HepG2 (cell line): ENCODE measurements around the gene STRBP. TPM values are rescaled to one million over a fixed set of nuclear protein-coding genes. Genes with fewer than 3 reads are reported as not detected.
"Not testable (repeated sequence)": the region's sequence is repeated elsewhere in the genome, so short reads cannot be mapped to it uniquely, and the experiment has no call there.

Experiments used
- ATAC-seq: fragments of 200-7000 bp; cut with Tn5 transposase; 3 replicates; pipeline ENCODE4 v1.9.1; 2020; ENCODE audit warnings: mild to moderate bottlenecking, moderate library complexity
- BruUV-seq: library from RNA; stranded (reverse); fragments of 400-500 nt; replicated peaks from 2 replicates; lab custom pipeline; 2021; lab: Mats Ljungman, UMichigan
- CTCF ChIA-PET: fragments of 300-600 bp; formaldehyde crosslinking; extraction: SDS; loops from one replicate; lab custom pipeline; 2021; ENCODE audit warnings: low total read pairs, inconsistent platforms, low intra/inter-chr PET ratio; lab: Yijun Ruan, JAX
- POLR2A ChIA-PET: fragments of 350-600 bp; sonication (Branson Sonifier 250); formaldehyde crosslinking; loops from one replicate; lab custom pipeline; 2020; ENCODE audit warnings: antibody characterized with exemption, inconsistent platforms; lab: Yijun Ruan, JAX
- DNase-seq: peaks from one replicate; pipeline ENCODE4 v3.0.0-alpha.2; 2015; ENCODE audit warnings: low spot score
- FAIRE-seq: peaks from 3 replicates; lab custom pipeline; 2011; peaks lifted over from hg19 to GRCh38; lab: Jason Lieb, UNC
- H2AFZ ChIP-seq: one replicate; pipeline ENCODE4 v1.6.1; 2011; ENCODE audit warnings: low read length, inconsistent platforms
- H3K27ac ChIP-seq: fragments of 300-600 bp; 3 replicates; pipeline ENCODE4 v1.8.0; 2011; ENCODE audit warnings: mixed run types, mild to moderate bottlenecking, mixed read lengths, low read length, inconsistent platforms; ENCODE audit not compliant: insufficient read depth; ENCODE audit errors: extremely low read length
- H3K27me3 ChIP-seq, 2 experiments: fragments of 200-600 bp in 1 of 2; 2 replicates in 1 of 2; 3 replicates in 1 of 2; pipeline versions ENCODE4 v1.6.0 to v1.8.0; 2011; ENCODE audit warnings: low read length in 2 of 2, mild to moderate bottlenecking in 2 of 2, moderate library complexity in 2 of 2, inconsistent platforms in 1 of 2; ENCODE audit not compliant: insufficient read depth in 2 of 2, control insufficient read depth in 1 of 2
- H3K36me3 ChIP-seq, 2 experiments: fragments of 200-600 bp in 1 of 2; replicated peaks in 1 of 2; 2 replicates in 1 of 2; 3 replicates in 1 of 2; pipeline versions ENCODE4 v1.5.1 to v1.8.0; 2011; ENCODE audit warnings: low read length in 2 of 2, inconsistent platforms in 1 of 2; ENCODE audit not compliant: insufficient read depth in 2 of 2, control insufficient read depth in 1 of 2
- H3K4me1 ChIP-seq: 2 replicates; pipeline ENCODE4 v1.5.1; 2012; ENCODE audit warnings: low read length, inconsistent platforms; ENCODE audit not compliant: insufficient read depth
- H3K4me2 ChIP-seq: 2 replicates; pipeline ENCODE4 v1.6.0; 2011; ENCODE audit warnings: low read depth, low read length, inconsistent platforms
- H3K4me3 ChIP-seq, 3 experiments: fragments of 200-600 bp in 1 of 3; sonication (generic), shearing (Covaris generic) in 1 of 3; replicated peaks in 1 of 3; 2 replicates each; pipeline ENCODE4 v1.5.1; 2011 to 2016; ENCODE audit warnings: low read length in 3 of 3, inconsistent platforms in 2 of 3, low read depth in 2 of 3, mild to moderate bottlenecking in 2 of 3, control low read depth in 1 of 3, mixed read lengths in 1 of 3; ENCODE audit not compliant: insufficient read depth in 1 of 3
- H3K79me2 ChIP-seq: one replicate; pipeline ENCODE4 v1.6.1; 2011; ENCODE audit warnings: low read length, inconsistent platforms; ENCODE audit not compliant: insufficient read depth
- H3K9ac ChIP-seq: 2 replicates; pipeline ENCODE4 v1.6.0; 2011; ENCODE audit warnings: mild to moderate bottlenecking, low read depth, low read length, inconsistent platforms; ENCODE audit not compliant: insufficient read depth
- H3K9me3 ChIP-seq: 2 replicates; pipeline ENCODE4 v1.5.1; 2012; ENCODE audit warnings: mild to moderate bottlenecking, low read length
- H4K20me1 ChIP-seq: 2 replicates; pipeline ENCODE4 v1.6.0; 2011; ENCODE audit warnings: inconsistent platforms, mild to moderate bottlenecking, low read length, moderate library complexity; ENCODE audit not compliant: insufficient read depth
- E2F2 ChIP-seq: sonication (generic); formaldehyde crosslinking; IDR thresholded peaks from 2 replicates; pipeline ENCODE4 v1.4.0; 2020; ENCODE audit warnings: missing genetic modification reagents, borderline replicate concordance
- GFI1 ChIP-seq: sonication (generic); formaldehyde crosslinking; IDR thresholded peaks from 2 replicates; pipeline ENCODE4 v1.5.0; 2020; ENCODE audit warnings: missing genetic modification reagents, mild to moderate bottlenecking, borderline replicate concordance
- GPN1 ChIP-seq: sonication (generic); formaldehyde crosslinking; IDR thresholded peaks from 2 replicates; pipeline ENCODE4 v1.5.1; 2020; ENCODE audit warnings: missing genetic modification reagents, borderline replicate concordance
- RFX3 ChIP-seq: IDR thresholded peaks from 2 replicates; pipeline ENCODE4 v1.6.1; 2016; ENCODE audit warnings: missing biosample characterization, missing genetic modification reagents
- U2AF2 ChIP-seq: fragments of 200-400 bp; formaldehyde crosslinking; IDR thresholded peaks from 2 replicates; pipeline ENCODE4 v1.6.1; 2017; ENCODE audit warnings: low read depth, mild to moderate bottlenecking, low read length
- ZFYVE20 ChIP-seq: sonication (generic); formaldehyde crosslinking; IDR thresholded peaks from 2 replicates; pipeline ENCODE4 v1.8.0; 2023; ENCODE audit warnings: low read depth, mild to moderate bottlenecking, moderate library complexity, missing genetic modification reagents, borderline replicate concordance
- ZNF468 ChIP-seq: sonication (generic); formaldehyde crosslinking; IDR thresholded peaks from 2 replicates; pipeline ENCODE4 v1.8.0; 2022; ENCODE audit warnings: mild to moderate bottlenecking, moderate library complexity, missing genetic modification reagents
- ZNF629 ChIP-seq: sonication (generic); formaldehyde crosslinking; conservative IDR thresholded peaks from 2 replicates; pipeline ENCODE4 v1.5.0; 2020; ENCODE audit warnings: missing genetic modification reagents
- ZNF672 ChIP-seq: sonication (generic); formaldehyde crosslinking; IDR thresholded peaks from 2 replicates; pipeline ENCODE4 v1.8.1; 2022; ENCODE audit warnings: missing genetic modification reagents
- ZNF772 ChIP-seq: sonication (generic); formaldehyde crosslinking; IDR thresholded peaks from 2 replicates; pipeline ENCODE4 v1.5.0; 2020; ENCODE audit warnings: mild to moderate bottlenecking, missing genetic modification reagents
- ZSCAN12 ChIP-seq: sonication (generic); formaldehyde crosslinking; IDR thresholded peaks from 2 replicates; pipeline ENCODE4 v1.9.0; 2021; ENCODE audit warnings: mild to moderate bottlenecking, missing genetic modification reagents
- WGBS: methylation state at CpG from one replicate; pipeline ENCODE4 v1.1.6; 2017; ENCODE audit warnings: low lambda C conversion rate; 5-methylcytosine and 5-hydroxymethylcytosine counted together
- in situ Hi-C: cut with HindIII; loops from 2 replicates; pipeline ENCODE4 v1.10.0; 2017; ENCODE audit warnings: low pct_unique_long_range_greater_than_20kb; ENCODE audit not compliant: extremely low pct_ligation_motif_present
- intact Hi-C: fragments of 100-400 bp; cut with micrococcal nuclease; formaldehyde crosslinking; loops from one replicate; pipeline ENCODE4 v1.10.0; 2022; ENCODE audit not compliant: unreplicated experiment
- polyA plus RNA-seq, 8 experiments: library from polyadenylated mRNA; depleted of rRNA in 3 of 8; stranded (reverse) in 7 of 8; unstranded in 1 of 8; fragments of >200 nt; fragmentation: Illumina TruSeq in 4 of 8; extraction: Trizol in 4 of 8; gene quantifications; 2 replicates each; pipeline versions ENCODE4 v1.2.1 to v1.2.3, GENCODE V29; 2011 to 2016; ENCODE audit warnings: low read depth in 4 of 8, missing spikeins in 1 of 8, mixed read lengths in 1 of 8; ENCODE audit not compliant: insufficient read depth in 1 of 8
- total RNA-seq, 5 experiments: library from RNA; depleted of rRNA; stranded (reverse); fragments of >200 nt; fragmentation: Illumina TruSeq; extraction: Trizol; gene quantifications; 2 replicates each; pipeline ENCODE4 v1.2.3, GENCODE V29; 2016; ENCODE audit warnings: low read depth in 1 of 5

STRBP gene
- total and polyA plus RNA-seq, 2 of the 13 experiments (the other 11 are each of a cell fraction or from before 2014, with no cell fraction given), result 14.5 to 38.5 TPM

DNA sequence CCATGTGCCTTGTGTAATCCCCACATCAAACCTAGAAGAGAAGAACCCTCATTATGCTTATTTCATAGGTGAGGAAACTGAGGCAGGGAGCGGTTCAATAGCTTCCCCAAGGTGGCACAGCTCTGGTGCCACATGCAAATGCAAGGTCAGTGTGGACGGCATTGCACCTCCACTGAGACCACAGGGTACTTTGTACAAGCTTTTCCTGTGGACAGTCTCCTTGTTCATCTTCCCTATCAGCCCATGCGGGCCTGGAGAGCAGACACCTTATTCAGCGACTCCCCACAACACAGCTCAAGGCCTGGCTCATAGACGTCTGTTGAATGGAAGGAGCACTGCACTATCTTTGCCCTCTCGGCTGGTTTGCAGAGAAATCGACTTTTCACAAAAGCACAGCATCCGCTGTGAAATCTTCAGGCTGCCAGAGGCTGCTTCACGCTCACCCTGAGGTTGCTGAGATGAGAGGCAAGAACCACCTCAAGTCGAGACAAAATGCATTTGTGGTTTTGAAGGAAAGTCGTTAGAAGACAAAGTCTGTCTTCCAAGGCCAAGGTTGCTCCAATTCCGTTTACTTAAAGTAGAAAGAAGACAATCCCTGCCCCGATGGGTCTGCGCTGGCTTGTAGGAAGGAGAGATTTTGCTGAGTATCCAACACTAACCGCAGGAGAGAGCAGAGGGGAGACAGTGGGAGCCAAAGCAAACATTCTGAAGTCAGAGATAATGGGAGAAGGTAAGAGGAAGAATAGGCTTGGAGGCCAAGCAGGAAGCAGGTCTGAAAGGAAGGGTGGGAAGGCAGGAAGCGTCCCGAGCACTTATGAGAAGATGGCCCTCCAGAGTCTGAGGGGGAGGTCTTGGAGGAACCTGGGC is 34.2 kb upstream of the STRBP start:
- H3K4me2 ChIP-seq, result no peak overlapping the region
- H3K9ac ChIP-seq, result no peak overlapping the region
- in situ Hi-C loops (no loop called here), intact Hi-C loops (no loop called here)
- DNase-seq (no peak), ATAC-seq (no peak), FAIRE-seq (no peak)
- no peak overlapping the region for H3K27ac ChIP-seq
- H3K36me3 ChIP-seq, result no peaks in the 10 kb centered on the region
- H4K20me1 ChIP-seq, result no peaks in the 10 kb centered on the region
- H3K4me3 ChIP-seq, result no peak overlapping the region
- no TSS peak for BruUV-seq
- H3K4me1 ChIP-seq, result peaks cover 42% of the 10 kb centered on the region
- no peak overlapping the region for H2AFZ ChIP-seq
- H3K9me3 ChIP-seq, result no peaks in the 10 kb centered on the region
- CTCF ChIA-PET, result no interaction called here
- POLR2A ChIA-PET, result no interaction called here
- peaks cover 0 to 31% of the 10 kb centered on the region in 2 experiments; a peak in 4 of 5 replicates for H3K27me3 ChIP-seq
- WGBS, result 46% methylated on average over 17 of the region's 17 CpGs
- H3K79me2 ChIP-seq, result no peaks in the 10 kb centered on the region
- TF ChIP-seq ZNF672 (CRISPR knock-in tag), result no peak
- TF ChIP-seq U2AF2, result no peak
- TF ChIP-seq E2F2 (CRISPR knock-in tag), result no peak
- TF ChIP-seq ZFYVE20, result no peak
- TF ChIP-seq GPN1 (CRISPR knock-in tag), result no peak
- no peak for TF ChIP-seq RFX3 (CRISPR knock-in tag)
- TF ChIP-seq ZNF629 (CRISPR knock-in tag), result no peak
- no peak for TF ChIP-seq ZNF468
- TF ChIP-seq ZNF772 (CRISPR knock-in tag), result no peak
- TF ChIP-seq GFI1, result no peak
- no peak for TF ChIP-seq ZSCAN12 (CRISPR knock-in tag)

DNA sequence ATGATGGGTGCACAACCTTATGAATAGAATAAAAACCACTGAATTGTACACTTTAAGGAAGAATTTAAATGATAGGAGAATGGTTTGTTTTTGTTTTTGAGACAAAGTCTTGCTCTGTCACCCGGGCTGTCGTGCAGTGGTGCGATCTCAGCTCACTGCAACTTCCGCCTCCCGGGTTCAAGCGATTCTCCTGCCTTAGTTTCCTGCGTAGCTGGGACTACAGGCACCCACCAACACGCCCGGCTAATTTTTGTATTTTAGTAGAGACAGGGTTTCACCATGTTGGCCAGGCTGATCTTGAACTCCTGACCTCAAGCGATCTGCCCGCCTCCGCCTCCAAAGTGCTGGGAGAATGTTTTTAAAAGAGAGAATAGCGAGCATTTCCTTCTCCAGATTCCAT is 33.5 kb upstream of the STRBP start:
- Histone ChIP-seq H3K4me1 (peaks cover 47% of the 10 kb centered on the region), H3K27me3 (peaks cover 0 to 31% of the 10 kb centered on the region in 2 experiments; a peak in 4 of 5 replicates)
- H3K9ac ChIP-seq, DNase-seq, in situ Hi-C loops, H3K4me2 ChIP-seq, POLR2A ChIA-PET, ATAC-seq, intact Hi-C loops, H4K20me1 ChIP-seq, H3K79me2 ChIP-seq, BruUV-seq, H2AFZ ChIP-seq, FAIRE-seq, H3K27ac ChIP-seq, H3K9me3 ChIP-seq, CTCF ChIA-PET, H3K36me3 ChIP-seq, H3K4me3 ChIP-seq: not testable (repeated sequence)
- whole genome bisulfite sequencing, result 60% methylated on average over 13 of the region's 13 CpGs
